Measurements from ENCODE around the gene SPNS2. TPM values are rescaled to one million over a fixed set of nuclear protein-coding genes. Genes with fewer than 3 reads are reported as not detected.

Gene SPNS2
- total RNA-seq, 4 donors from 2014 or later, result 25.1 to 76.3 (median 49.6) TPM

GRCh38 chr17:4518901-4519300 is 20.2 kb downstream of the SPNS2 start:
- TF ChIP-seq POLR2A (IDR thresholded peaks at IDR 0.05) (no peak), EP300 (IDR thresholded peaks at IDR 0.05) (no peak), CTCF (IDR thresholded peaks at IDR 0.05) (no peak)
- Histone ChIP-seq H3K4me3 (no peak overlapping the region), H3K27ac (peak overlapping the region; percentile 76), H3K27me3 (no peaks in the 10 kb centered on the region), H3K36me3 (no peaks in the 10 kb centered on the region), H3K9me3 (no peaks in the 10 kb centered on the region), H3K4me1 (peaks cover 32% of the 10 kb centered on the region)
- no peak for DNase-seq (ENCODE audit: low spot score in 2 of 2)
- 95% methylated on average over 10 of the region's 10 CpGs for WGBS

- no peak for TF ChIP-seq EP300 (IDR thresholded peaks at IDR 0.05)
- TF ChIP-seq POLR2A (IDR thresholded peaks at IDR 0.05), result no peak
- no peak for TF ChIP-seq CTCF (IDR thresholded peaks at IDR 0.05)
- no peak for TF ChIP-seq POLR2AphosphoS5 (IDR thresholded peaks at IDR 0.05)
- 62% methylated on average over 3 of the region's 14 CpGs for WGBS
- Histone ChIP-seq H3K27me3 (no peaks in the 10 kb centered on the region), H3K9me3 (no peaks in the 10 kb centered on the region), H3K27ac (peak overlapping the region; percentile 77), H3K4me3 (no peak overlapping the region), H3K4me1 (peaks cover 27% of the 10 kb centered on the region), H3K36me3 (no peaks in the 10 kb centered on the region)
- DNase-seq (ENCODE audit: low spot score in 2 of 2), result no peak
Measured at GRCh38 chr17:4519361-4519788, 20.7 kb downstream of the SPNS2 start.

- H3K9me3 ChIP-seq, result no peaks in the 10 kb centered on the region
- TF ChIP-seq POLR2AphosphoS5 (IDR thresholded peaks at IDR 0.05), result no peak
- no peak for TF ChIP-seq EP300 (IDR thresholded peaks at IDR 0.05)
- no peak for TF ChIP-seq CTCF (IDR thresholded peaks at IDR 0.05)
- no peak for TF ChIP-seq POLR2A (IDR thresholded peaks at IDR 0.05)
- peaks cover 18% of the 10 kb centered on the region for H3K4me1 ChIP-seq
- DNase-seq (ENCODE audit: low spot score in 2 of 2), result no peak
- 92% methylated on average over 16 of the region's 19 CpGs for WGBS
- H3K27me3 ChIP-seq, result no peaks in the 10 kb centered on the region
- peak overlapping the region; percentile 77 for H3K27ac ChIP-seq
- H3K36me3 ChIP-seq, result no peaks in the 10 kb centered on the region
- no peak overlapping the region for H3K4me3 ChIP-seq
Measured at GRCh38 chr17:4520060-4520893, 21.6 kb downstream of the SPNS2 start.

GRCh38 chr17:4520894-4521600 is 22.4 kb downstream of the SPNS2 start:
- Histone ChIP-seq H3K4me3 (no peak overlapping the region), H3K4me1 (peaks cover 12% of the 10 kb centered on the region), H3K27ac (peak overlapping the region; percentile 77), H3K27me3 (no peaks in the 10 kb centered on the region), H3K36me3 (no peaks in the 10 kb centered on the region), H3K9me3 (no peaks in the 10 kb centered on the region)
- TF ChIP-seq POLR2AphosphoS5 (IDR thresholded peaks at IDR 0.05), result no peak
- no peak for TF ChIP-seq POLR2A (IDR thresholded peaks at IDR 0.05)
- TF ChIP-seq EP300 (IDR thresholded peaks at IDR 0.05), result no peak
- no peak for TF ChIP-seq CTCF (IDR thresholded peaks at IDR 0.05)
- WGBS, result 70% methylated on average over 8 of the region's 8 CpGs
- no peak for DNase-seq (ENCODE audit: low spot score in 2 of 2)

- Histone ChIP-seq H3K9me3 (no peaks in the 10 kb centered on the region), H3K27ac (peak overlapping the region; percentile 55), H3K36me3 (no peaks in the 10 kb centered on the region), H3K27me3 (no peaks in the 10 kb centered on the region), H3K4me1 (peaks cover 12% of the 10 kb centered on the region), H3K4me3 (no peak overlapping the region)
- no peak for DNase-seq (ENCODE audit: low spot score in 2 of 2)
- TF ChIP-seq POLR2A (IDR thresholded peaks at IDR 0.05), result no peak
- no peak for TF ChIP-seq EP300 (IDR thresholded peaks at IDR 0.05)
- TF ChIP-seq POLR2AphosphoS5 (IDR thresholded peaks at IDR 0.05), result no peak
- no peak for TF ChIP-seq CTCF (IDR thresholded peaks at IDR 0.05)
- WGBS, result 85% methylated on average over 6 of the region's 6 CpGs
Measured at GRCh38 chr17:4522661-4523060, 24.0 kb downstream of the SPNS2 start.
